ENCODE results near the gene GPR141.

GRCh38 chr7:37673523-37673922 lies 10.0 kb upstream of the GPR141 start:
- TF ChIP-seq EZH2 (IDR thresholded peaks at IDR 0.05; ENCODE audit: low read length, unreplicated experiment) = no peak
- no peak for TF ChIP-seq CTCF (conservative IDR thresholded peaks at IDR 0.05; ENCODE audit: low read depth, low read length)
